ENCODE measurements around the gene RFC1. TPM values are rescaled to one million over a fixed set of nuclear protein-coding genes. Genes with fewer than 3 reads are reported as not detected.

RFC1 gene
- total RNA-seq, 1 donor from 2014 or later = 43.9 TPM

GRCh38 chr4:39339968-39340367 is 26.2 kb downstream of the RFC1 start:
- TF ChIP-seq CTCF (IDR thresholded peaks at IDR 0.05) = no peak
- Mint-ChIP-seq H3K36me3 (ENCODE audit: low read depth) (peaks cover 11% of the 10 kb centered on the region), H3K9me3 (ENCODE audit: low read depth) (no peaks in the 10 kb centered on the region), H3K27me3 (ENCODE audit: low read depth) (no peaks in the 10 kb centered on the region), H3K4me3 (ENCODE audit: unreplicated experiment) (no peak overlapping the region), H3K27ac (ENCODE audit: unreplicated experiment) (no peak overlapping the region), H3K4me1 (ENCODE audit: low read depth) (peaks cover 9% of the 10 kb centered on the region)
- no peak for DNase-seq (ENCODE audit: low spot score)

GRCh38 chr4:39337841-39338240 is 28.3 kb downstream of the RFC1 start:
- no peak for TF ChIP-seq CTCF (IDR thresholded peaks at IDR 0.05)
- DNase-seq (ENCODE audit: low spot score) = no peak
- no peaks in the 10 kb centered on the region for H3K9me3 Mint-ChIP-seq (ENCODE audit: low read depth)
- H3K27ac Mint-ChIP-seq (ENCODE audit: unreplicated experiment) = no peak overlapping the region
- H3K27me3 Mint-ChIP-seq (ENCODE audit: low read depth) = no peaks in the 10 kb centered on the region
- H3K4me1 Mint-ChIP-seq (ENCODE audit: low read depth) = peaks cover 15% of the 10 kb centered on the region
- no peak overlapping the region for H3K4me3 Mint-ChIP-seq (ENCODE audit: unreplicated experiment)
- H3K36me3 Mint-ChIP-seq (ENCODE audit: low read depth) = peaks cover 9% of the 10 kb centered on the region

GRCh38 chr4:39335566-39335965 is 30.6 kb downstream of the RFC1 start:
- H3K27me3 Mint-ChIP-seq (ENCODE audit: low read depth) = no peaks in the 10 kb centered on the region
- no peak for DNase-seq (ENCODE audit: low spot score)
- H3K27ac Mint-ChIP-seq (ENCODE audit: unreplicated experiment) = no peak overlapping the region
- peaks cover 15% of the 10 kb centered on the region for H3K4me1 Mint-ChIP-seq (ENCODE audit: low read depth)
- no peak overlapping the region for H3K4me3 Mint-ChIP-seq (ENCODE audit: unreplicated experiment)
- H3K36me3 Mint-ChIP-seq (ENCODE audit: low read depth) = peaks cover 2% of the 10 kb centered on the region
- no peaks in the 10 kb centered on the region for H3K9me3 Mint-ChIP-seq (ENCODE audit: low read depth)
- no peak for TF ChIP-seq CTCF (IDR thresholded peaks at IDR 0.05)

- no peak for TF ChIP-seq CTCF (IDR thresholded peaks at IDR 0.05)
- peaks cover 2% of the 10 kb centered on the region for H3K36me3 Mint-ChIP-seq (ENCODE audit: low read depth)
- no peak overlapping the region for H3K27ac Mint-ChIP-seq (ENCODE audit: unreplicated experiment)
- DNase-seq (ENCODE audit: low spot score) = no peak
- no peaks in the 10 kb centered on the region for H3K27me3 Mint-ChIP-seq (ENCODE audit: low read depth)
- peaks cover 15% of the 10 kb centered on the region for H3K4me1 Mint-ChIP-seq (ENCODE audit: low read depth)
- H3K4me3 Mint-ChIP-seq (ENCODE audit: unreplicated experiment) = no peak overlapping the region
- no peaks in the 10 kb centered on the region for H3K9me3 Mint-ChIP-seq (ENCODE audit: low read depth)
Measured at GRCh38 chr4:39331191-39331590, 35.0 kb downstream of the RFC1 start.

- DNase-seq (ENCODE audit: low spot score) = no peak
- Mint-ChIP-seq H3K4me1 (ENCODE audit: low read depth) (peaks cover 12% of the 10 kb centered on the region), H3K36me3 (ENCODE audit: low read depth) (peaks cover 5% of the 10 kb centered on the region), H3K27ac (ENCODE audit: unreplicated experiment) (no peak overlapping the region), H3K9me3 (ENCODE audit: low read depth) (no peaks in the 10 kb centered on the region), H3K4me3 (ENCODE audit: unreplicated experiment) (no peak overlapping the region), H3K27me3 (ENCODE audit: low read depth) (no peaks in the 10 kb centered on the region)
- TF ChIP-seq CTCF (IDR thresholded peaks at IDR 0.05) = no peak
Measured at GRCh38 chr4:39330353-39330752, 35.8 kb downstream of the RFC1 start.

Data from chondrocyte (in vitro differentiated cells).